NCI-H2029 (cell line): ENCODE data around the gene RNF145.

Experiments used
- DNase-seq: peaks from one replicate; lab custom pipeline; 2025; lab: John Stamatoyannopoulos, UW

RNF145 gene

GRCh38 chr5:159217236-159217635 is 7.9 kb upstream of the RNF145 start:
- DNase-seq, result no peak

- DNase-seq, result no peak
These were observed 7.1 kb upstream of the RNF145 start for GRCh38 chr5:159216454-159216853.

- DNase-seq, result no peak
These were observed 6.5 kb upstream of the RNF145 start for GRCh38 chr5:159215886-159216285.

- no peak for DNase-seq
These were observed 5.3 kb upstream of the RNF145 start for GRCh38 chr5:159214486-159215271.

GRCh38 chr5:159212657-159213462 is 3.5 kb upstream of the RNF145 start:
- no peak for DNase-seq

- DNase-seq, result no peak
These were observed 2.4 kb upstream of the RNF145 start for GRCh38 chr5:159211729-159212174.

GRCh38 chr5:159210846-159211245 is 1.5 kb upstream of the RNF145 start:
- no peak for DNase-seq

- DNase-seq, result no peak
These were observed 883 bp upstream of the RNF145 start for GRCh38 chr5:159210210-159210661.

- DNase-seq, result no peak
These were observed 577 bp downstream of the RNF145 start for GRCh38 chr5:159208514-159209437.

GRCh38 chr5:159207686-159208513 is 1.5 kb downstream of the RNF145 start:
- peak; percentile 25 for DNase-seq

GRCh38 chr5:159207222-159207685 is 2.1 kb downstream of the RNF145 start:
- no peak for DNase-seq

- DNase-seq, result no peak
These were observed 2.5 kb downstream of the RNF145 start for GRCh38 chr5:159206818-159207217.

- DNase-seq, result no peak
These were observed 3.0 kb downstream of the RNF145 start for GRCh38 chr5:159206368-159206767.

GRCh38 chr5:159203351-159203750 is 6.0 kb downstream of the RNF145 start:
- DNase-seq, result no peak

- DNase-seq, result no peak
These were observed 7.2 kb downstream of the RNF145 start for GRCh38 chr5:159202151-159202550.

GRCh38 chr5:159199780-159200179 is 9.6 kb downstream of the RNF145 start:
- no peak for DNase-seq

- DNase-seq, result no peak
These were observed 10.1 kb downstream of the RNF145 start for GRCh38 chr5:159199225-159199624.

- no peak for DNase-seq
These were observed 11.0 kb downstream of the RNF145 start for GRCh38 chr5:159198063-159199036.

GRCh38 chr5:159195775-159196174 is 13.6 kb downstream of the RNF145 start:
- DNase-seq, result no peak

- no peak for DNase-seq
These were observed 19.2 kb downstream of the RNF145 start for GRCh38 chr5:159190170-159190569.
